NCI-H1105 treated with DMSO at 0.1 percent for 48 hours (cell line): ENCODE data around the gene JAKMIP3.
A peak's percentile ranks its signal among the peaks of the same experiment; 100 is the strongest.

Source experiments
- DNase-seq: peaks from one replicate; lab custom pipeline; 2025; lab: John Stamatoyannopoulos, UW

Gene JAKMIP3

GRCh38 chr10:132065491-132066105, at the start of gene JAKMIP3:
JAKMIP3 (plus strand) TSS chr10:132065946; CDS start chr10:132104809, 38,863 bp downstream.
- DNase-seq = no peak

GRCh38 chr10:132016514-132016913, 49.2 kb upstream of the JAKMIP3 start:
- no peak for DNase-seq

GRCh38 chr10:132018446-132018845, 47.3 kb upstream of the JAKMIP3 start:
- no peak for DNase-seq

GRCh38 chr10:132019366-132019765, 46.4 kb upstream of the JAKMIP3 start:
- DNase-seq = no peak

- no peak for DNase-seq
Measured at GRCh38 chr10:132020456-132020855, 45.3 kb upstream of the JAKMIP3 start.

- DNase-seq = no peak
Measured at GRCh38 chr10:132021046-132021445, 44.7 kb upstream of the JAKMIP3 start.

- DNase-seq = no peak
Measured at GRCh38 chr10:132021504-132022143, 44.1 kb upstream of the JAKMIP3 start.

- DNase-seq = no peak
Measured at GRCh38 chr10:132022241-132022640, 43.5 kb upstream of the JAKMIP3 start.

- no peak for DNase-seq
Measured at GRCh38 chr10:132023092-132023811, 42.5 kb upstream of the JAKMIP3 start.

GRCh38 chr10:132027423-132027983, 38.2 kb upstream of the JAKMIP3 start:
- DNase-seq = no peak

- DNase-seq = no peak
Measured at GRCh38 chr10:132028706-132029105, 37.0 kb upstream of the JAKMIP3 start.

- peak; percentile 48 for DNase-seq
Measured at GRCh38 chr10:132030898-132031463, 34.8 kb upstream of the JAKMIP3 start.

GRCh38 chr10:132033632-132034031, 32.1 kb upstream of the JAKMIP3 start:
- no peak for DNase-seq

- no peak for DNase-seq
Measured at GRCh38 chr10:132035476-132035875, 30.3 kb upstream of the JAKMIP3 start.

GRCh38 chr10:132036153-132036886, 29.4 kb upstream of the JAKMIP3 start:
- no peak for DNase-seq

GRCh38 chr10:132036887-132037675, 28.7 kb upstream of the JAKMIP3 start:
- no peak for DNase-seq

- no peak for DNase-seq
Measured at GRCh38 chr10:132037676-132037975, 28.1 kb upstream of the JAKMIP3 start.

GRCh38 chr10:132039371-132039770, 26.4 kb upstream of the JAKMIP3 start:
- no peak for DNase-seq

GRCh38 chr10:132040046-132040445, 25.7 kb upstream of the JAKMIP3 start:
- no peak for DNase-seq

- DNase-seq = no peak
Measured at GRCh38 chr10:132041340-132041739, 24.4 kb upstream of the JAKMIP3 start.
